ENCODE results near the gene TBC1D10A.

TBC1D10A gene

GRCh38 chr22:30318799-30319419 lies 7.8 kb downstream of the TBC1D10A start:
- no peak for FAIRE-seq

- no peak for FAIRE-seq
Observed at GRCh38 chr22:30317778-30318177, 9.0 kb downstream of the TBC1D10A start.

GRCh38 chr22:30315962-30316576 lies 10.7 kb downstream of the TBC1D10A start:
- FAIRE-seq = no peak

- FAIRE-seq = no peak
Observed at GRCh38 chr22:30314915-30315314, 11.8 kb downstream of the TBC1D10A start.

- FAIRE-seq = no peak
Observed at GRCh38 chr22:30313527-30314363, 13.0 kb downstream of the TBC1D10A start.

GRCh38 chr22:30312053-30312452 lies 14.7 kb downstream of the TBC1D10A start:
- no peak for FAIRE-seq

GRCh38 chr22:30310881-30311771 lies 15.6 kb downstream of the TBC1D10A start:
- no peak for FAIRE-seq

- FAIRE-seq = no peak
Observed at GRCh38 chr22:30309951-30310741, 16.6 kb downstream of the TBC1D10A start.

- no peak for FAIRE-seq
Observed at GRCh38 chr22:30308518-30309230, 18.1 kb downstream of the TBC1D10A start.

- FAIRE-seq = no peak
Observed at GRCh38 chr22:30308093-30308492, 18.6 kb downstream of the TBC1D10A start.

- no peak for FAIRE-seq
Observed at GRCh38 chr22:30307041-30307574, 19.6 kb downstream of the TBC1D10A start.

GRCh38 chr22:30306627-30307011 lies 20.1 kb downstream of the TBC1D10A start:
- FAIRE-seq = no peak

GRCh38 chr22:30305906-30306626 lies 20.7 kb downstream of the TBC1D10A start:
- FAIRE-seq = no peak

GRCh38 chr22:30305519-30305905 lies 21.2 kb downstream of the TBC1D10A start:
- FAIRE-seq = no peak

- no peak for FAIRE-seq
Observed at GRCh38 chr22:30304495-30305244, 22.1 kb downstream of the TBC1D10A start.

- no peak for FAIRE-seq
Observed at GRCh38 chr22:30302810-30303138, 24.0 kb downstream of the TBC1D10A start.

- FAIRE-seq = no peak
Observed at GRCh38 chr22:30301995-30302809, 24.5 kb downstream of the TBC1D10A start.

GRCh38 chr22:30299322-30299721 lies 27.4 kb downstream of the TBC1D10A start:
- FAIRE-seq = no peak

Data from endometrium (tissue), 2 donors.